GM12878 (cell line): Measurements from ENCODE around the gene CLEC12A. TPM values are rescaled to one million over a fixed set of nuclear protein-coding genes. Genes with fewer than 3 reads are reported as not detected.

Experiments used
- ATAC-seq: fragments of 200-7000 bp; cut with Tn5 transposase; 3 replicates; pipeline ENCODE4 v1.9.1; 2020; ENCODE audit warnings: mild to moderate bottlenecking, moderate library complexity
- BruUV-seq: library from RNA; stranded (reverse); fragments of 400-500 nt; replicated peaks from 2 replicates; lab custom pipeline; 2021; lab: Mats Ljungman, UMichigan
- CTCF ChIA-PET: fragments of 300-600 bp; sonication (Branson Sonifier 250); formaldehyde crosslinking; extraction: SDS; loops from one replicate; lab custom pipeline; 2021; ENCODE audit warnings: inconsistent platforms; lab: Yijun Ruan, JAX
- POLR2A ChIA-PET: fragments of 350-600 bp; formaldehyde crosslinking; extraction: SDS; loops from one replicate; lab custom pipeline; 2021; ENCODE audit warnings: inconsistent platforms; lab: Charles Lee
- RAD21 ChIA-PET: fragments of 300-600 bp; sonication (Branson Sonifier 250); formaldehyde crosslinking; loops from one replicate; lab custom pipeline; 2023; ENCODE audit warnings: antibody characterized with exemption; ENCODE audit not compliant: unreplicated experiment; lab: Charles Lee
- SMC1A ChIA-PET: fragments of 300-600 bp; sonication (Branson Sonifier 250); formaldehyde crosslinking; loops from one replicate; lab custom pipeline; 2023; ENCODE audit not compliant: unreplicated experiment, uncharacterized antibody; lab: Charles Lee
- DNase-seq: peaks from one replicate; pipeline ENCODE4 v3.0.0-alpha.2; 2011; ENCODE audit warnings: low read depth, low spot score
- FAIRE-seq: peaks from 3 replicates; lab custom pipeline; 2011; peaks lifted over from hg19 to GRCh38; lab: Jason Lieb, UNC
- H2AFZ ChIP-seq: 2 replicates; pipeline ENCODE4 v1.6.0; 2011; ENCODE audit warnings: low read depth, low read length, control low read depth; ENCODE audit not compliant: control insufficient read depth
- H3K27ac ChIP-seq: 2 replicates; pipeline ENCODE4 v1.5.1; 2011; ENCODE audit warnings: control low read depth; ENCODE audit not compliant: control insufficient read depth, insufficient read depth
- H3K27me3 ChIP-seq, 2 experiments: replicated peaks in 1 of 2; 2 replicates each; pipeline versions ENCODE4 v1.6.0 to v1.6.1; 2011; ENCODE audit warnings: low read length in 1 of 2; ENCODE audit not compliant: control insufficient read depth in 2 of 2, insufficient read depth in 2 of 2
- H3K36me3 ChIP-seq, 2 experiments: 2 replicates each; pipeline ENCODE4 v1.5.1; 2011; ENCODE audit warnings: low read length in 1 of 2; ENCODE audit not compliant: control insufficient read depth in 2 of 2, insufficient read depth in 2 of 2
- H3K4me1 ChIP-seq: 2 replicates; pipeline ENCODE4 v1.6.1; 2011; ENCODE audit warnings: mild to moderate bottlenecking, low read length, moderate library complexity, mixed read lengths; ENCODE audit not compliant: control insufficient read depth, insufficient read depth
- H3K4me2 ChIP-seq: 2 replicates; pipeline ENCODE4 v1.6.0; 2011; ENCODE audit warnings: control low read depth; ENCODE audit not compliant: control insufficient read depth, insufficient read depth
- H3K4me3 ChIP-seq: fragments of 200-600 bp; sonication (generic); 2 replicates; pipeline ENCODE4 v1.5.1; 2016
- H3K79me2 ChIP-seq: 2 replicates; pipeline ENCODE4 v1.6.0; 2011; ENCODE audit warnings: low read length; ENCODE audit not compliant: control insufficient read depth, insufficient read depth
- H3K9ac ChIP-seq: 2 replicates; pipeline ENCODE4 v1.8.0; 2011; ENCODE audit warnings: low read length, control low read depth, mixed read lengths; ENCODE audit not compliant: control insufficient read depth, insufficient read depth
- H3K9me3 ChIP-seq: replicated peaks from 3 replicates; pipeline ENCODE4 v1.5.1; 2011; ENCODE audit warnings: mild to moderate bottlenecking, low read length; ENCODE audit not compliant: control insufficient read depth, insufficient read depth
- H4K20me1 ChIP-seq: 2 replicates; pipeline ENCODE4 v1.6.0; 2011; ENCODE audit not compliant: control insufficient read depth, insufficient read depth
- ASH2L ChIP-seq: fragments of 300-600, 200-600 bp; sonication (generic); IDR thresholded peaks from 2 replicates; pipeline ENCODE4 v1.6.1; 2017; ENCODE audit warnings: low read depth, mild to moderate bottlenecking, borderline replicate concordance
- EP300 ChIP-seq, 2 experiments: fragments of 150-350 bp in 1 of 2; IDR thresholded peaks; 2 replicates each; pipeline ENCODE4 v1.6.1; 2011 to 2012; ENCODE audit warnings: low read depth in 2 of 2, low read length in 2 of 2, borderline replicate concordance in 1 of 2, improper control_type of control experiment in 1 of 2, inconsistent platforms in 1 of 2; ENCODE audit not compliant: control insufficient read depth in 1 of 2
- FOXK2 ChIP-seq: fragments of 450-650 bp; IDR thresholded peaks from 2 replicates; pipeline ENCODE4 v1.6.1; 2017; ENCODE audit warnings: mild to moderate bottlenecking, moderate library complexity
- HDGF ChIP-seq: fragments of 450-650 bp; IDR thresholded peaks from 2 replicates; pipeline ENCODE4 v1.6.1; 2016; ENCODE audit warnings: antibody characterized with exemption
- KAT2A ChIP-seq: conservative IDR thresholded peaks from 2 replicates; pipeline ENCODE4 v1.6.1; 2011; ENCODE audit warnings: low read depth, low read length; ENCODE audit not compliant: control insufficient read depth
- MXI1 ChIP-seq: fragments of 150-350 bp; IDR thresholded peaks from 2 replicates; pipeline ENCODE4 v1.6.1; 2011; ENCODE audit warnings: low read depth, mild to moderate bottlenecking, inconsistent platforms, low read length, improper control_type of control experiment
- PAX5 ChIP-seq: IDR thresholded peaks from 2 replicates; pipeline ENCODE4 v1.6.1; 2011; ENCODE audit warnings: low read depth, low read length, borderline replicate concordance
- POLR2A ChIP-seq: IDR thresholded peaks from 2 replicates; pipeline ENCODE4 v1.6.1; 2011; ENCODE audit warnings: low read depth, mild to moderate bottlenecking, low read length
- RUNX3 ChIP-seq: IDR thresholded peaks from 2 replicates; pipeline ENCODE4 v1.6.1; 2012; ENCODE audit warnings: low read length, inconsistent platforms
- SREBF2 ChIP-seq: IDR thresholded peaks from 2 replicates; pipeline ENCODE4 v1.6.1; 2012; ENCODE audit warnings: mild to moderate bottlenecking, low read length
- YY1 ChIP-seq: IDR thresholded peaks from 2 replicates; pipeline ENCODE4 v1.6.1; 2011; ENCODE audit warnings: low read depth, mild to moderate bottlenecking, low read length
- ZNF274 ChIP-seq: IDR thresholded peaks from one replicate; pipeline ENCODE4 v1.8.0; 2011; ENCODE audit not compliant: insufficient read length, insufficient read depth
- in situ Hi-C: fragments of 300-500 bp; cut with MboI; formaldehyde crosslinking; loops from 9 replicates; pipeline ENCODE4 v1.14.3; 2018; ENCODE audit warnings: mixed read lengths
- intact Hi-C: fragments of 100-400 bp; cut with micrococcal nuclease; formaldehyde crosslinking; loops from one replicate; pipeline ENCODE4 v1.14.2; 2022; ENCODE audit not compliant: unreplicated experiment
- polyA plus RNA-seq, 11 experiments: library from polyadenylated mRNA; depleted of rRNA in 4 of 11; unstranded in 6 of 11; stranded (reverse) in 5 of 11; fragments of >200 nt; fragmentation: Nextera tagmentation in 4 of 11; fragmentation: Illumina TruSeq in 1 of 11; extraction: Ambion mirVana in 4 of 11; extraction: Trizol in 1 of 11; gene quantifications; 1 replicate in 1 of 11; 2 replicates in 10 of 11; pipeline versions ENCODE4 v1.2.1 to v1.2.3, GENCODE V29; 2011 to 2016; ENCODE audit warnings: inconsistent platforms in 2 of 11, missing spikeins in 2 of 11, low read depth in 1 of 11
- total RNA-seq, 4 experiments: library from RNA; depleted of rRNA in 3 of 4; stranded (reverse); fragments of >200 nt in 3 of 4; fragmentation: Illumina TruSeq in 1 of 4; extraction: Trizol in 1 of 4; gene quantifications; 2 replicates each; pipeline versions ENCODE4 v1.2.1 to v1.2.3, GENCODE V29; 2013 to 2021
- TF ChIP-seq, protein P1 (sequence below): fragments of 450-650 bp; IDR thresholded peaks from 2 replicates; pipeline ENCODE4 v1.6.1; 2016; ENCODE audit warnings: mild to moderate bottlenecking, moderate library complexity, borderline replicate concordance
- TF ChIP-seq, protein P2 (sequence below): IDR thresholded peaks from 2 replicates; pipeline ENCODE4 v1.6.1; 2011; ENCODE audit warnings: borderline replicate concordance, low read depth, mild to moderate bottlenecking, moderate library complexity, low read length; ENCODE audit not compliant: insufficient read depth, poor library complexity, severe bottlenecking
- TF ChIP-seq, protein P3 (sequence below): fragments of 450-650 bp; conservative IDR thresholded peaks from 2 replicates; pipeline ENCODE4 v1.6.1; 2017; ENCODE audit warnings: mild to moderate bottlenecking, moderate library complexity

The CLEC12A gene
- total and polyA plus RNA-seq, 10 of the 15 experiments (the other 5 are each of a cell fraction or from before 2014, with no cell fraction given): 0.07 to 0.21 TPM; not detected in 8

DNA sequence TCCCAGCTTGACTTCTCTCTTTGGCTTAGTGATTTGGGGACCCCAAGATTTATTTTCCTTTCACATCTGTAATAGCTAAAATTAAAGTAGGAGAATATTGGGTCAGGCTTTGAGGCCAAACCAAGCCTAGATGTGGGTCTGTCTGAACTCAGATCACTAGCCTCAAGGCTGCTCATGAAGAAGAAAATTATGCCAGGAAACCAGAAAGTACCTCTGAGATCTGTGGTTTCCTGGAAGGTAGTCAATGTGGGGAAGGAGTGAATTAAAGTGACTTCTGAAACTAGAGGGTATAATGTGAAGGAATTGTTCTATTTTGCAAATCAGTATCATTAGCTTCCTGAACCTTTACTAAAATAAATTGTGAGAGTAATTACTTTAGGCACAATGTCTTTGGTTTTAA is 13.4 kb upstream of the CLEC12A start:
- Histone ChIP-seq H4K20me1 (no peaks in the 10 kb centered on the region), H3K79me2 (no peaks in the 10 kb centered on the region), H3K4me1 (peaks cover 6% of the 10 kb centered on the region; the same call in 1 of the 2 replicates), H2AFZ (no peak overlapping the region), H3K4me3 (no peak overlapping the region), H3K27me3 (no peaks in the 10 kb centered on the region), H3K36me3 (no peaks in the 10 kb centered on the region), H3K27ac (no peak overlapping the region), H3K4me2 (no peak overlapping the region), H3K9me3 (no peaks in the 10 kb centered on the region), H3K9ac (no peak overlapping the region)
- in situ Hi-C loops (no loop called here), intact Hi-C loops (no loop called here)
- no peak for DNase-seq
- TF ChIP-seq YY1: no peak
- TF ChIP-seq, protein P1, sequence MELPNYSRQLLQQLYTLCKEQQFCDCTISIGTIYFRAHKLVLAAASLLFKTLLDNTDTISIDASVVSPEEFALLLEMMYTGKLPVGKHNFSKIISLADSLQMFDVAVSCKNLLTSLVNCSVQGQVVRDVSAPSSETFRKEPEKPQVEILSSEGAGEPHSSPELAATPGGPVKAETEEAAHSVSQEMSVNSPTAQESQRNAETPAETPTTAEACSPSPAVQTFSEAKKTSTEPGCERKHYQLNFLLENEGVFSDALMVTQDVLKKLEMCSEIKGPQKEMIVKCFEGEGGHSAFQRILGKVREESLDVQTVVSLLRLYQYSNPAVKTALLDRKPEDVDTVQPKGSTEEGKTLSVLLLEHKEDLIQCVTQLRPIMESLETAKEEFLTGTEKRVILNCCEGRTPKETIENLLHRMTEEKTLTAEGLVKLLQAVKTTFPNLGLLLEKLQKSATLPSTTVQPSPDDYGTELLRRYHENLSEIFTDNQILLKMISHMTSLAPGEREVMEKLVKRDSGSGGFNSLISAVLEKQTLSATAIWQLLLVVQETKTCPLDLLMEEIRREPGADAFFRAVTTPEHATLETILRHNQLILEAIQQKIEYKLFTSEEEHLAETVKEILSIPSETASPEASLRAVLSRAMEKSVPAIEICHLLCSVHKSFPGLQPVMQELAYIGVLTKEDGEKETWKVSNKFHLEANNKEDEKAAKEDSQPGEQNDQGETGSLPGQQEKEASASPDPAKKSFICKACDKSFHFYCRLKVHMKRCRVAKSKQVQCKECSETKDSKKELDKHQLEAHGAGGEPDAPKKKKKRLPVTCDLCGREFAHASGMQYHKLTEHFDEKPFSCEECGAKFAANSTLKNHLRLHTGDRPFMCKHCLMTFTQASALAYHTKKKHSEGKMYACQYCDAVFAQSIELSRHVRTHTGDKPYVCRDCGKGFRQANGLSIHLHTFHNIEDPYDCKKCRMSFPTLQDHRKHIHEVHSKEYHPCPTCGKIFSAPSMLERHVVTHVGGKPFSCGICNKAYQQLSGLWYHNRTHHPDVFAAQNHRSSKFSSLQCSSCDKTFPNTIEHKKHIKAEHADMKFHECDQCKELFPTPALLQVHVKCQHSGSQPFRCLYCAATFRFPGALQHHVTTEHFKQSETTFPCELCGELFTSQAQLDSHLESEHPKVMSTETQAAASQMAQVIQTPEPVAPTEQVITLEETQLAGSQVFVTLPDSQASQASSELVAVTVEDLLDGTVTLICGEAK: no peak
- TF ChIP-seq MXI1: no peak
- no peak for TF ChIP-seq RUNX3
- no peak for TF ChIP-seq EP300 (IDR thresholded peaks at IDR 0.05; ENCODE audit: borderline replicate concordance in 1 of 2, control insufficient read depth in 1 of 2, low read depth in 2 of 2, low read length in 2 of 2)
- no peak for TF ChIP-seq SREBF2
- TF ChIP-seq, protein P2, sequence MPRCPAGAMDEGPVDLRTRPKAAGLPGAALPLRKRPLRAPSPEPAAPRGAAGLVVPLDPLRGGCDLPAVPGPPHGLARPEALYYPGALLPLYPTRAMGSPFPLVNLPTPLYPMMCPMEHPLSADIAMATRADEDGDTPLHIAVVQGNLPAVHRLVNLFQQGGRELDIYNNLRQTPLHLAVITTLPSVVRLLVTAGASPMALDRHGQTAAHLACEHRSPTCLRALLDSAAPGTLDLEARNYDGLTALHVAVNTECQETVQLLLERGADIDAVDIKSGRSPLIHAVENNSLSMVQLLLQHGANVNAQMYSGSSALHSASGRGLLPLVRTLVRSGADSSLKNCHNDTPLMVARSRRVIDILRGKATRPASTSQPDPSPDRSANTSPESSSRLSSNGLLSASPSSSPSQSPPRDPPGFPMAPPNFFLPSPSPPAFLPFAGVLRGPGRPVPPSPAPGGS: no peak
- TF ChIP-seq, protein P3, sequence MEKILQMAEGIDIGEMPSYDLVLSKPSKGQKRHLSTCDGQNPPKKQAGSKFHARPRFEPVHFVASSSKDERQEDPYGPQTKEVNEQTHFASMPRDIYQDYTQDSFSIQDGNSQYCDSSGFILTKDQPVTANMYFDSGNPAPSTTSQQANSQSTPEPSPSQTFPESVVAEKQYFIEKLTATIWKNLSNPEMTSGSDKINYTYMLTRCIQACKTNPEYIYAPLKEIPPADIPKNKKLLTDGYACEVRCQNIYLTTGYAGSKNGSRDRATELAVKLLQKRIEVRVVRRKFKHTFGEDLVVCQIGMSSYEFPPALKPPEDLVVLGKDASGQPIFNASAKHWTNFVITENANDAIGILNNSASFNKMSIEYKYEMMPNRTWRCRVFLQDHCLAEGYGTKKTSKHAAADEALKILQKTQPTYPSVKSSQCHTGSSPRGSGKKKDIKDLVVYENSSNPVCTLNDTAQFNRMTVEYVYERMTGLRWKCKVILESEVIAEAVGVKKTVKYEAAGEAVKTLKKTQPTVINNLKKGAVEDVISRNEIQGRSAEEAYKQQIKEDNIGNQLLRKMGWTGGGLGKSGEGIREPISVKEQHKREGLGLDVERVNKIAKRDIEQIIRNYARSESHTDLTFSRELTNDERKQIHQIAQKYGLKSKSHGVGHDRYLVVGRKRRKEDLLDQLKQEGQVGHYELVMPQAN: no peak
- TF ChIP-seq KAT2A: no peak
- no peak for TF ChIP-seq POLR2A
- no peak for TF ChIP-seq FOXK2
- no peak for TF ChIP-seq ASH2L
- TF ChIP-seq PAX5: no peak
- no peak for TF ChIP-seq HDGF
- no peak for TF ChIP-seq ZNF274
- no peak for FAIRE-seq
- ChIA-PET CTCF (interaction anchor here (0.9 to 1.2 kb wide), 2 partner anchors 18 to 160 kb away, joined by 3 to 4 read pairs; no protein-coding TSS in a partner anchor), RAD21 (no interaction called here), POLR2A (no interaction called here), SMC1A (interaction anchor here (1.0 kb wide), 1 partner anchor 13 kb away, joined by 3 read pairs; the partner anchor contains the start of gene CLEC12A)
- no TSS peak for BruUV-seq
- no peak for ATAC-seq
